Astrocyte of the hippocampus (primary cell): Measurements from ENCODE around the gene GPR18.
A peak's percentile ranks its signal among the peaks of the same experiment; 100 is the strongest.

Source experiments
- DNase-seq: peaks from one replicate; pipeline ENCODE4 v3.0.0; 2011; ENCODE audit warnings: low read depth, low spot score

The GPR18 gene

DNA sequence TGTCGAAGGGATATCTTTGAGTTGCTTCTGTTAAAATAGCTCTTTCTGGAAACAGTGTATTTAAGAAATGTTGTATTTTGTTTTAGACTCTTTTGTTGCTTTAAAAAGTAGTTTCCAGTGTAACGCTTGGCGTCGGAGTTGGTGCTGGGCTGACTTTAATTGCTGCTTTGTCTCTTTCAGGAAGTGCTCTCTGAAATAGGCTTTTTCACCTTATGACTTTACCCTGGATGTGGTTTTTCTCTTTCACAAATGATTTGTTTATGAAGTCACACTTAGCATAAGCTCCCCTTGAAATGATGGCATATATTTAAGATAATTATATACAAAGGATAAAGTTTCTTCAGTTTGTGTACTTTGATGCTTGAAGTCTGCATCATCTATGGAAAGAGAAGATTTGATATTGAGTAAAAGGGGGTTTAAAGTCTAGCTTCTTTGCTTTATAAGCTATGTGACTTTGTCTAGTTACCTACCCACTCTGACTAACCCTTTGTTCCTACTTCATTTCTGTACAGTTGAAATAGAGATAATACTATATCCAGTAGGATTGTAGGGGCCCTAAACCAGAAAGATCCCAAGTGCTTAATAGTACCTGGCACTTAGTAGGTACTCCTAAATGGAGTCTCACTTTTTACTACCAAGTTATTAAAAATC, at the start of gene GPR18:
TSS of gene GPR18 (minus strand) at position 170 of the 651 bp plus-strand sequence. CDS start 2,507 bp downstream, outside the sequence.
- no peak for DNase-seq

- peak; percentile 82 for DNase-seq
Measured at GRCh38 chr13:99307648-99308339, 49.6 kb upstream of the GPR18 start.

GRCh38 chr13:99307247-99307646, 49.1 kb upstream of the GPR18 start, which contains the start of gene GPR183:
TSS of gene GPR183 (minus strand) at chr13:99307399. CDS start at chr13:99296145, 11,254 bp downstream.
- peak; percentile 61 for DNase-seq

DNA sequence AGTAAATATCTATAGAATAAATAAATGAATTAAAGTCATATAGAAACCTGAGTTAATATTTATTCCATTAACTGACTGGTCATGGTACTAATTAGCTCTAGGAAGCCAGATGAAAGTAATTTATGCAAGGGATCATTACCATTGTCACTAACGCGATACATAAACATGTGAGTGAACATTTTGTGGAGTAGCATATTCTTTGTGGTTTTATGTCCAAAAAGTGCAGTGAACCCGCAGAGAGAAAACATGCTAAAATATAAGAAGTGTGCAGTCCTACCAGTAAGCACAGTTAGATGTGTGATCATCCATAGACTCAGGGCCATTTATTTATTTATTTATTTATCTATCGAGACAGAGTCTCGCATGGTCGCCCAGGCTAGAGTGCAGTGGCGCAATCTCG, 47.4 kb upstream of the GPR18 start:
- no peak for DNase-seq

GRCh38 chr13:99305158-99305557, 47.0 kb upstream of the GPR18 start:
- DNase-seq, result no peak

- no peak for DNase-seq
Measured at GRCh38 chr13:99304541-99304940, 46.4 kb upstream of the GPR18 start.

- DNase-seq, result no peak
Measured at GRCh38 chr13:99303863-99304521, 45.8 kb upstream of the GPR18 start.

GRCh38 chr13:99302637-99303505, 44.7 kb upstream of the GPR18 start:
- DNase-seq, result no peak

DNA sequence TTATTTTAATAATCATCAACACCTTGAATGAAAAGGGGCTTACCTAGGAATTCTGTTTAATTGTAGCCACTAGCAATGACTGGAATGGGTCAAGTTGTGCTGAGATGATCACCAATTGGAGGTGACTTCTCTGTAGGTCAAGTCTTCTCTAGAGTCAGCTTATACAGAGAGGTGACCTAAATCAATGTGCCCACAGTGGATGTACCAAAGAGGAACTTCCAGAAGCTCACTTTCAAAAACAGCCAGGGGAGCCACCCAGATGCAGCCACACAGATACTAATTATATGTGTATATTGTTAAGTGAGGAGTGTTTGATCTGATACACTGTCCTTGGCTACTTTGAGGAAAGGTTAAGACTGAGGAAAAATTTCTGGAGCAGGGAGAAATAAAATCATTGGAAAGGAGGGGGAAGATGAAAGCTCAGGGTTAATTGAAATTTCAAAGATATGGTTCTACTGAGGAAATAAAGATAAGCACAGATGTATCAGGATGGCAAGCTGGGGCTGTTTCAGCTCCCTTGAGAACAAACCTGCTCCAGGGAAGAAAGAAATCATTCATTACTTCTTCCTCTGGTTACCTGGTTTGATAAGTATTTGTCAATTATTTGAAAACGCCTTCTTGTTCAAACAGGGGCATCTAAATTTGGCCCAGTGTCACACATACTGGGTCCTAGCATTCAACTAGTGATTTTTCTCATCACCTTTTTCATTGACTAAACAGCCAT, 43.9 kb upstream of the GPR18 start:
- DNase-seq, result no peak

DNA sequence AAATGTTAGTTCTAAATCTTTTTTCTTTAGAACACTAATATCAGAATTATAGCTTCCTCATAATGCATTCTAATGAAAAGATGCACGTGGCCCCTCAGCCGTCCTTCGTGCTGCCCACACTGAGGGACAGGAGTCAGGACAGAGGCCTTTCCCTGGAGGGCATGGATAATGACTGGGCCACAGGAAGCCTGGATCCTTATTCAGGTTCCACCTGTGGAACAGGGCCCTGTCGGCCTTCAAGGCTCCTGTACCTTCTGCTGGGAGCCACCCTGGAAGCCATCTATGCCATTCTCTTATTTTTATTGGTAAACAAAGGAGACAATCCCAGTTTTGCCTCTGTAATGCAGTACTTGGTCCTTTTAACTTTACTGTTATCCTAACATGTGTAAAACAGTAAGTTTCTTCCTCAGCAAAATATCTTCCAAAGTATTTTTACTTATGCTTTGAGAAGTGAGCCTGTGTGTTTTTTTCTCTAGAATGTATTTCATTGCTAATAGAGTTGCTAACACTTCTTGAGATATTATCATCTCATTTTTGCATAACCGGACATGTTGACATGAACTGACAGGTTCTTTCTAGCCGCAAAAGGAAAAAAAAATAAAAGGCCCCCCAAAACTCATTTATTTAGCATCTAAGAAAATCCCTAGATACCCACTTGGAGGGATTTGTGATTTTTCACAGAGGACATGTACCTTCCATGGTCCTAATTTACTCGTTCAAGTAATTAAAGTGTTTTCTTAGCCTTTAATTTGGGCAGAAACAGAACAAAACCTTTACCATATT, 43.1 kb upstream of the GPR18 start:
- no peak for DNase-seq

DNA sequence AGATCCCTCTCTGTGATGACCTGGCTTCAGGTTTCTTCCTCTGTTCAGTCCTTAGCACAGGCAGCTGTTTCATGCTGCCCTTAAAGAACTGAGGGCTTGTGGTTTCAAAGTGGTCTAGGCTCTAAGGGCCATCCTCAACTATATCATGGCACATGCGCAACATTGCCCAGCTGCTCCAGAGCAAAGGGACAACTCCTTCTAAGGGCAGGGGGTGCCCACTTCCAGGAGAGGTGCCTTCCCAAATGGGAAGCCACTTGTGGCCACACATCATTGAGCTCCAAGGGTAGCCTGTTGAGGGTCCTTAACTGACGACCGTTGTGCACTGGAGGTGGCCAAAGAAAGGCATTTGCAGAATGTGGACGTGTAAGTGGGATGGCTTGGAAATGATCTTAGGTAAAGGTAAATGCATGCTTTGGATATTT, 41.8 kb upstream of the GPR18 start:
- no peak for DNase-seq

DNA sequence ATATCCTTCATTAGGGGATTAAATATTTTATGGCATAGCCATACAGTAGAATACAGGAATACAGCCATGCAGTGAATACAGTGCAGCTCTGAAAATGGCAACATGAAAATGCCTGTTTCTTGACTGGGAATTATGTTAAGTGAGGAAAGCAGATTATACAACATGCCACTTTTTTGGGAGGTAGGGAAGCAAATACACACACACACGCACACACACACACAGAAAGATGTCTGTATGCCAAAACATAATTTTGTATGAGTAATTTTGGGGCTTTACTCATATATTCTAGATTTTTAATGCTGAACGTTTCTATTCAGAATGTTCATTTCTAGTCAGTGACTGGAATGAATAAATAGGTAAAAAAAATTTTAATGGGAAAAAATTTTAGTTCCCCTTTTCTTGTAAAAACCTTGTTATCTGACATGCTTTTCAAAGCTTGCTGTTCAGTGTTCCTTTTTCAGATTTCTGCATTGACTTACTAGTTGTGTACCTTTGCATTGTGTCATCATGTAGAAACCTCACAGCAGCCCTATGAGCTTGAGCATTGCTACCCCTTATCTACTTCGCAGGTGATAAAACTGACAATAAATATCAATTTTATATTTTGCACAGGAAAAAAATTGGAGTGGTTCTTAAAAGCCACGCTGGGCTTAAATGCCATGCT, 41.2 kb upstream of the GPR18 start:
- DNase-seq, result no peak

- DNase-seq, result no peak
Measured at GRCh38 chr13:99298056-99298455, 39.9 kb upstream of the GPR18 start.

DNA sequence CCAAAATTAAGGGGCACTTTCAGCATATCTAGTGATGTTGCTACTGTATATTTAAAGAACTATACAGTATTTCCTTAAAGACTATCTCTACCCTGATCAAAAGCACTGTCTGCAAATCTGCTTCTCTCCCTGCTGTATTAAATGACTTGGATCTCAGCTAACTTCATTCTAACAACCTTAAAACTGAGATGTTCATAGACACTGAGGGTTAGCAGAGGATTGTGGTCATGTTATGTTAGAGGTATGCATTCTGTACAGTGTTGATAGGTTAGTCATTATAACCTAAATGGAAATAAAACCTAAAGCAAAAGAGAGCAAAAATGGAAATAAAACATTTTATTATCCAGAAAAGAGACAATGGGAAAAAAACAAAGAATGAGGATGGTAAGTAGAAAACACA, 39.2 kb upstream of the GPR18 start:
- DNase-seq, result no peak

- DNase-seq, result no peak
Measured at GRCh38 chr13:99296398-99296797, 38.2 kb upstream of the GPR18 start.

GRCh38 chr13:99295488-99296252, 37.5 kb upstream of the GPR18 start:
- DNase-seq, result no peak

DNA sequence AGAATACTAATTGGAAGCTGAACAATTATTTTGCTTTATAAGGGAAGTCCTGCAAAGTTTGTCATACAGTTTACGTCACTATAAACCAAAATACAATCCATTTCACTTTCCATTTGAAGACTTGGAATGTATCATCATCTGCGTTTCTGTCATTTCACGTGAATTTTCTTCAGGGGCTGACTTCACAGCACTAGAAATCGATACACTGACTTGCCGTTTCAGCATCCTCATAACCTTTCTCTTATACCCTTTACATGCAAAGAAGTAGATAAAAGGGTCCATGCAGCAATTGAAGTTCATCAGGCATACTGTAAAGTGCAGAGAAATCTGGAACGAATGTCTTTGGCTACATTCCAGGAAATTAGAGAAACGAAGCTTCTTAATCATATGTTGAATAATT, 36.8 kb upstream of the GPR18 start:
- no peak for DNase-seq

DNA sequence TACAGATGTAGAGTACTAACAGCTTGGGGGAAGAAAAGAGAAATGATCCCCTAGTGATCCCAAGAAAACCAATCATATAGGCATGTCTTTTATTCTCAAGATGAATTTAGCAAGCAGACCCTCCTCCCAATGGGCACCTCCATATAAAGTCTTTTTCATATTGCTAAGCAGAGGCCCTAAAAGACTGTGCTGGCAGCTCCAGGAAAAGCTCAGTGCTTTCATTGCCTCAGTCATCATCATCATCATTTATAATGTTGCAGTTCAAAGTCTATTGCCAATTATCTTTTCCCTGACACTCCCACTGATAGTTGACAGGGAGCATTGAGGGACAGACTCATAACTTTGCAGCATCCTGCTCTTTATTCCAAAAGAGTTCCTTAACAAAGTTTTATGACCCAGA, 36.0 kb upstream of the GPR18 start:
- no peak for DNase-seq

GRCh38 chr13:99293178-99293577, 35.0 kb upstream of the GPR18 start:
- no peak for DNase-seq
